IMR-90 (cell line): ENCODE data around the gene ARVCF. TPM values are rescaled to one million over a fixed set of nuclear protein-coding genes. Genes with fewer than 3 reads are reported as not detected.
A peak's percentile ranks its signal among the peaks of the same experiment; 100 is the strongest.

ENCODE experiments used
- ATAC-seq: fragments of 200-7000 bp; cut with Tn5 transposase; 2 replicates; pipeline ENCODE4 v1.9.1; 2020; ENCODE audit warnings: low read depth, mild to moderate bottlenecking, moderate library complexity
- BruUV-seq: library from RNA; stranded (reverse); fragments of 400-500 nt; replicated peaks from 2 replicates; lab custom pipeline; 2021; lab: Mats Ljungman, UMichigan
- CTCF ChIA-PET: fragments of 300-600 bp; formaldehyde crosslinking; extraction: SDS; loops from one replicate; lab custom pipeline; 2021; ENCODE audit warnings: antibody characterized with exemption; lab: Yijun Ruan, JAX
- POLR2A ChIA-PET: fragments of 300-600 bp; sonication (Branson Sonifier 250); formaldehyde crosslinking; loops from one replicate; lab custom pipeline; 2022; ENCODE audit warnings: antibody characterized with exemption; ENCODE audit not compliant: unreplicated experiment; lab: Charles Lee
- DNase-seq: peaks from one replicate; pipeline ENCODE4 v3.0.0; 2013
- H2AFZ ChIP-seq: replicated peaks from 2 replicates; pipeline ENCODE3; 2013; ENCODE audit warnings: low read length, mild to moderate bottlenecking; ENCODE audit not compliant: poor library complexity
- H2AK5ac ChIP-seq: 2 replicates; pipeline ENCODE4 v1.6.1; 2013; ENCODE audit warnings: low read depth, low read length, inconsistent platforms
- H2AK9ac ChIP-seq: replicated peaks from 2 replicates; pipeline ENCODE3; 2013; ENCODE audit warnings: mild to moderate bottlenecking, low read depth, low read length, moderate library complexity; ENCODE audit not compliant: poor library complexity
- H2BK120ac ChIP-seq: 2 replicates; pipeline ENCODE4 v1.6.1; 2013; ENCODE audit warnings: low read depth, low read length, inconsistent platforms
- H2BK15ac ChIP-seq: 3 replicates; pipeline ENCODE4 v1.6.1; 2013; ENCODE audit warnings: low read depth, low read length, inconsistent platforms
- H2BK20ac ChIP-seq: 2 replicates; pipeline ENCODE4 v1.6.1; 2013; ENCODE audit warnings: low read depth, mild to moderate bottlenecking, inconsistent platforms, low read length, moderate library complexity
- H2BK5ac ChIP-seq: 2 replicates; pipeline ENCODE4 v1.6.1; 2013; ENCODE audit warnings: mild to moderate bottlenecking, low read depth, low read length, inconsistent platforms; ENCODE audit not compliant: poor library complexity, severe bottlenecking
- H3K14ac ChIP-seq: replicated peaks from 2 replicates; pipeline ENCODE4 v1.6.1; 2013; ENCODE audit warnings: low read depth, low read length, inconsistent platforms
- H3K18ac ChIP-seq: 2 replicates; pipeline ENCODE4 v1.6.1; 2013; ENCODE audit warnings: low read depth, low read length, control low read depth
- H3K23ac ChIP-seq: 2 replicates; pipeline ENCODE4 v1.6.1; 2013; ENCODE audit warnings: low read depth, low read length, inconsistent platforms
- H3K27ac ChIP-seq: 2 replicates; pipeline ENCODE4 v1.5.1; 2013; ENCODE audit warnings: mild to moderate bottlenecking, control low read depth, low read length; ENCODE audit not compliant: insufficient read depth
- H3K27me3 ChIP-seq: 2 replicates; pipeline ENCODE4 v1.6.1; 2013; ENCODE audit warnings: low read length; ENCODE audit not compliant: control insufficient read depth, insufficient read depth
- H3K36me3 ChIP-seq: 2 replicates; pipeline ENCODE4 v1.6.1; 2013; ENCODE audit warnings: low read length, mixed read lengths; ENCODE audit not compliant: control insufficient read depth, insufficient read depth
- H3K4ac ChIP-seq: 2 replicates; pipeline ENCODE4 v1.6.1; 2013; ENCODE audit warnings: low read depth, low read length, inconsistent platforms
- H3K4me1 ChIP-seq: 2 replicates; pipeline ENCODE4 v1.6.1; 2013; ENCODE audit warnings: low read length, mixed read lengths; ENCODE audit not compliant: control insufficient read depth, insufficient read depth
- H3K4me2 ChIP-seq: 2 replicates; pipeline ENCODE4 v1.6.1; 2013; ENCODE audit warnings: low read depth, mild to moderate bottlenecking, control low read depth, low read length, moderate library complexity
- H3K4me3 ChIP-seq: 2 replicates; pipeline ENCODE4 v1.5.1; 2013; ENCODE audit warnings: low read depth, mild to moderate bottlenecking, control low read depth, low read length, moderate library complexity; ENCODE audit not compliant: insufficient read depth
- H3K56ac ChIP-seq: 2 replicates; pipeline ENCODE4 v1.6.1; 2013; ENCODE audit warnings: low read length, inconsistent platforms; ENCODE audit not compliant: insufficient read depth; ENCODE audit errors: extremely low read depth
- H3K79me1 ChIP-seq, 2 experiments: 2 replicates each; pipeline ENCODE4 v1.6.1; 2013; ENCODE audit warnings: low read length in 2 of 2, inconsistent platforms in 1 of 2, low read depth in 1 of 2
- H3K9ac ChIP-seq: 2 replicates; pipeline ENCODE4 v1.6.1; 2013; ENCODE audit warnings: low read depth, low read length, control low read depth
- H3K9me1 ChIP-seq: 2 replicates; pipeline ENCODE4 v1.6.1; 2013; ENCODE audit warnings: low read length, inconsistent platforms; ENCODE audit not compliant: insufficient read depth
- H3K9me3 ChIP-seq: 2 replicates; pipeline ENCODE4 v1.6.1; 2013; ENCODE audit warnings: low read length; ENCODE audit not compliant: control insufficient read depth, insufficient read depth
- H4K20me1 ChIP-seq: 2 replicates; pipeline ENCODE4 v1.6.1; 2013; ENCODE audit warnings: low read length, inconsistent platforms; ENCODE audit not compliant: insufficient read depth
- H4K5ac ChIP-seq: 2 replicates; pipeline ENCODE4 v1.6.1; 2013; ENCODE audit warnings: mild to moderate bottlenecking, low read depth, low read length, control low read depth
- H4K8ac ChIP-seq, 2 experiments: 2 replicates each; pipeline ENCODE4 v1.6.1; 2013; ENCODE audit warnings: low read depth in 2 of 2, low read length in 2 of 2, control low read depth in 1 of 2, inconsistent platforms in 1 of 2
- H4K91ac ChIP-seq: 2 replicates; pipeline ENCODE4 v1.6.1; 2013; ENCODE audit warnings: low read depth, low read length, inconsistent platforms; ENCODE audit not compliant: insufficient read depth
- CTCF ChIP-seq: conservative IDR thresholded peaks from 2 replicates; pipeline ENCODE4 v1.5.1; 2012; ENCODE audit warnings: mild to moderate bottlenecking, low read depth, low read length, improper control_type of control experiment
- RAD21 ChIP-seq: IDR thresholded peaks from 2 replicates; pipeline ENCODE4 v1.6.1; 2012; ENCODE audit warnings: low read length, improper control_type of control experiment
- RFX5 ChIP-seq: IDR thresholded peaks from 2 replicates; pipeline ENCODE4 v1.8.0; 2012; ENCODE audit warnings: low read depth, mild to moderate bottlenecking, low read length, moderate library complexity
- SMC3 ChIP-seq: fragments of 150-350 bp; IDR thresholded peaks from 2 replicates; pipeline ENCODE4 v1.6.1; 2016; ENCODE audit warnings: low read depth, mild to moderate bottlenecking, antibody characterized with exemption, low read length, moderate library complexity
- WGBS, 2 experiments: methylation state at CpG; one replicate each; pipeline versions ENCODE4 v1.1.5 to v1.1.7; 2013; ENCODE audit warnings: missing lambda C conversion rate in 2 of 2; ENCODE audit not compliant: insufficient read length in 1 of 2; ENCODE audit errors: extremely low coverage in 2 of 2; 5-methylcytosine and 5-hydroxymethylcytosine counted together
- dilution Hi-C: fragments of 300-500 bp; cut with HindIII; formaldehyde crosslinking; loops from one replicate; pipeline ENCODE4 v1.14.3; 2018; ENCODE audit warnings: low sequenced_read_pairs; ENCODE audit not compliant: unreplicated experiment
- in situ Hi-C: fragments of 300-500 bp; cut with MboI; formaldehyde crosslinking; loops from 3 replicates; pipeline ENCODE4 v1.14.3; 2019; ENCODE audit warnings: low sequenced_read_pairs, inconsistent platforms, mixed read lengths
- intact Hi-C: fragments of 100-400 bp; cut with micrococcal nuclease; formaldehyde crosslinking; loops from 2 replicates; pipeline ENCODE4 v1.10.0; 2022
- polyA plus RNA-seq, 3 experiments: library from polyadenylated mRNA; depleted of rRNA; stranded (reverse); fragments of >200 nt; gene quantifications; 2 replicates each; pipeline ENCODE4 v1.2.3, GENCODE V29; 2012; ENCODE audit warnings: low replicate concordance in 1 of 3
- total RNA-seq: library from RNA; depleted of rRNA; stranded (reverse); fragments of >200 nt; gene quantifications from 2 replicates; pipeline ENCODE4 v1.2.3, GENCODE V29; 2012

Gene ARVCF
- total and polyA plus RNA-seq, 2 of the 4 experiments (the other 2 are of a cell fraction), result 8.6 to 14.1 TPM

DNA sequence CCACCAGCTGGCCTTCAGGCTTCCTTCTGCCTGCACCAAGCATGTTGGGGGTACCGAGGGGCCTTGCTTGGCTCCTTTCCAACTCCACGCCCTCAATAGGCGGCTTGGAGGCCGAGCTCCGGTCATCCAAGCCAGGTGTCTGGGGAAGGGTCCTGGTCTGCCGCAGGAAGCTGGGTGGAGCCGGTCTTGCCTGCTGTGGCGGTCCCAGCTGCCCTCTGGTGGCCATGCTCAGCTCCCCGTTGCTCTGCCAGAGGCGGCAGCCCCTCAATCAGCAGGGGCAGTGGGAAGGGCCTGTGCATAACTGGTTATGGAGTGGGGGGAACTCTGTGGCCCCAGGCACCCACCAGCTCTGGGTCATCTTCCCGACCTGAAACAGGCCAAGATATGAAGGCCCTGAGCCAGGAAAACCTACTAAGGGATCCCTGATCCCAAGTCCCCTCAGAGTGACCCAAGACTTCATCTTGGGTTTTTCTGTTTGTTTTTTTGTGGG is 3.2 kb downstream of the ARVCF start:
- dilution Hi-C loops (no loop called here), in situ Hi-C loops (loop anchor here (5.0 kb wide), 1 partner anchor 41 kb away; no protein-coding TSS in a partner anchor), intact Hi-C loops (loop anchor here (1.0 to 5.0 kb wide), 2 partner anchors 43 to 281 kb away; no protein-coding TSS in a partner anchor)
- Histone ChIP-seq H4K91ac (no peak overlapping the region), H2BK120ac (no peak overlapping the region), H3K18ac (no peak overlapping the region), H3K79me1 (no peaks in the 10 kb centered on the region), H3K4me1 (no peaks in the 10 kb centered on the region), H2AFZ (peak overlapping the region; percentile 87), H3K4me2 (no peak overlapping the region), H3K14ac (no peak overlapping the region), H3K23ac (no peak overlapping the region), H2BK5ac (no peak overlapping the region), H4K5ac (no peak overlapping the region), H3K4me3 (no peak overlapping the region), H3K9me3 (no peaks in the 10 kb centered on the region), H3K56ac (no peak overlapping the region), H2BK20ac (no peak overlapping the region), H3K27ac (no peak overlapping the region), H3K36me3 (no peaks in the 10 kb centered on the region), H3K27me3 (peaks cover 32% of the 10 kb centered on the region), H3K9ac (no peak overlapping the region), H2AK5ac (peak overlapping the region; percentile 48), H3K4ac (peak overlapping the region; percentile 58; the same call in 1 of the 2 replicates), H2AK9ac (peak overlapping the region; percentile 87), H4K8ac (peak overlapping the region in 1 of 2 experiments; percentile 60; a peak in 1 of 4 replicates), H3K9me1 (no peaks in the 10 kb centered on the region), H2BK15ac (no peak overlapping the region), H4K20me1 (no peaks in the 10 kb centered on the region)
- peak; percentile 92 for TF ChIP-seq SMC3
- no peak for TF ChIP-seq RFX5
- peak; percentile 82 for TF ChIP-seq CTCF
- TF ChIP-seq RAD21, result peak; percentile 89
- ChIA-PET CTCF (interaction anchor here (0.5 to 1.8 kb wide), 11 partner anchors 9 to 1891 kb away, joined by 3 to 8 read pairs (median 5); no protein-coding TSS in a partner anchor), POLR2A (no interaction called here)
- DNase-seq (peak; percentile 47), ATAC-seq (peak; percentile 64)
- no TSS peak for BruUV-seq
- 2% methylated on average over 6 of the region's 11 CpGs; no CpG with 5 or more reads in 1 of the 2 experiments for WGBS, 2 experiments
